ENCODE data around the gene COPS7B. TPM values are rescaled to one million over a fixed set of nuclear protein-coding genes. Genes with fewer than 3 reads are reported as not detected.

Gene COPS7B
- polyA plus RNA-seq, 1 of the 3 experiments (the other 2 are of a cell fraction): 60.5 TPM

GRCh38 chr2:231807020-231807419, 20.8 kb downstream of the COPS7B start:
- ChIA-PET POLR2A (no interaction called here), CTCF (interaction anchor here (1.0 to 1.5 kb wide), 3 partner anchors 11 to 99 kb away, joined by 3 to 7 read pairs (median 3); no protein-coding TSS in a partner anchor)
- H3K9me2 ChIP-seq: no peaks in the 10 kb centered on the region
- H3K4me1 ChIP-seq (ENCODE audit: control insufficient read depth in 1 of 2, insufficient read depth in 2 of 2, low read depth in 1 of 2, low read length in 1 of 2): 0 out of 4 replicates have a peak, but pooled peaks cover 0 to 5% of the 10 kb centered on the region in 2 experiments
- peaks cover 9% of the 10 kb centered on the region; the same call in 1 of the 2 replicates for H4K20me1 ChIP-seq (ENCODE audit: insufficient read depth)
- H3F3A ChIP-seq (replicated peaks; ENCODE audit: insufficient read depth): peaks cover 5% of the 10 kb centered on the region
- H3K9me3 ChIP-seq: no peaks in the 10 kb centered on the region
- WGBS (ENCODE audit: low lambda C conversion rate): 75% methylated on average over 2 of the region's 2 CpGs
- no peak for DNase-seq
- H3K4me3 ChIP-seq (ENCODE audit: low read depth in 2 of 2, low read length in 1 of 2): no peak overlapping the region
- H3K9ac ChIP-seq: no peak overlapping the region
- no peak overlapping the region for H2AFZ ChIP-seq (ENCODE audit: low read depth)
- no peak overlapping the region for H3K4me2 ChIP-seq
- H3K79me2 ChIP-seq (ENCODE audit: insufficient read depth): peaks cover 7% of the 10 kb centered on the region
- peaks cover 20 to 62% of the 10 kb centered on the region in 2 experiments for H3K36me3 ChIP-seq (replicated peaks in 1 of 2; ENCODE audit: control insufficient read depth in 1 of 2, insufficient read depth in 2 of 2, low read length in 1 of 2)
- no peaks in the 10 kb centered on the region for H3K27me3 ChIP-seq (ENCODE audit: insufficient read depth)
- H3K27ac ChIP-seq (ENCODE audit: low read depth in 2 of 2, low read length in 1 of 2): no peak overlapping the region
- no peak for TF ChIP-seq TEAD4 (IDR thresholded peaks at IDR 0.05; ENCODE audit: borderline replicate concordance, insufficient read depth)
- no peak for TF ChIP-seq TCF12 (IDR thresholded peaks at IDR 0.05)
- no peak for TF ChIP-seq RCOR1 (IDR thresholded peaks at IDR 0.05; ENCODE audit: low read length)

GRCh38 chr2:231810905-231811304, 24.7 kb downstream of the COPS7B start:
- Histone ChIP-seq H3K79me2 (ENCODE audit: insufficient read depth) (no peaks in the 10 kb centered on the region), H3K4me3 (ENCODE audit: low read depth in 2 of 2, low read length in 1 of 2) (no peak overlapping the region), H2AFZ (ENCODE audit: low read depth) (no peak overlapping the region), H3F3A (replicated peaks; ENCODE audit: insufficient read depth) (peaks cover 5% of the 10 kb centered on the region), H3K9me3 (0 out of 2 replicates have a peak, but pooled peaks cover 8% of the 10 kb centered on the region), H3K36me3 (replicated peaks in 1 of 2; ENCODE audit: control insufficient read depth in 1 of 2, insufficient read depth in 2 of 2, low read length in 1 of 2) (peaks cover 36 to 46% of the 10 kb centered on the region in 2 experiments), H3K9me2 (no peaks in the 10 kb centered on the region), H3K9ac (no peak overlapping the region), H3K4me2 (no peak overlapping the region), H3K27ac (ENCODE audit: low read depth in 2 of 2, low read length in 1 of 2) (no peak overlapping the region), H4K20me1 (ENCODE audit: insufficient read depth) (0 out of 2 replicates have a peak, but pooled peaks cover 3% of the 10 kb centered on the region), H3K4me1 (ENCODE audit: control insufficient read depth in 1 of 2, insufficient read depth in 2 of 2, low read depth in 1 of 2, low read length in 1 of 2) (0 out of 4 replicates have a peak, but pooled peaks cover 0 to 5% of the 10 kb centered on the region in 2 experiments), H3K27me3 (ENCODE audit: insufficient read depth) (no peaks in the 10 kb centered on the region)
- POLR2A ChIA-PET: no interaction called here
- DNase-seq: no peak
- TF ChIP-seq EZH2phosphoT487 (IDR thresholded peaks at IDR 0.05; ENCODE audit: borderline replicate concordance, low read depth) (no peak), MXI1 (IDR thresholded peaks at IDR 0.05; ENCODE audit: low read depth, low read length) (no peak), REST (IDR thresholded peaks at IDR 0.05; ENCODE audit: low read depth, low read length) (no peak), FOXM1 (IDR thresholded peaks at IDR 0.05; ENCODE audit: low read depth) (no peak), CHD2 (IDR thresholded peaks at IDR 0.05; ENCODE audit: low read length, partially characterized antibody) (no peak), TCF12 (IDR thresholded peaks at IDR 0.05) (no peak; the same call in 1 of the 2 replicates), FOXJ3 (CRISPR knock-in tag; IDR thresholded peaks at IDR 0.05) (no peak), RXRA (IDR thresholded peaks at IDR 0.05; ENCODE audit: borderline replicate concordance, low read depth) (no peak)
- CTCF ChIA-PET: interaction anchor here (3.6 kb wide), 1 partner anchor 10 kb away, joined by 22 read pairs; no protein-coding TSS in a partner anchor

Data from SK-N-SH (cell line).